IPS-18a (cell line): Measurements from ENCODE around the gene KCNQ1.

ENCODE experiments used
- H3K27ac ChIP-seq: one replicate; pipeline ENCODE4 v1.5.1; 2013; ENCODE audit warnings: low read length
- H3K27me3 ChIP-seq: one replicate; pipeline ENCODE4 v1.6.1; 2013; ENCODE audit warnings: mild to moderate bottlenecking, low read length; ENCODE audit not compliant: control insufficient read depth, insufficient read depth
- H3K36me3 ChIP-seq: one replicate; pipeline ENCODE4 v1.6.1; 2013; ENCODE audit warnings: low read depth, low read length; ENCODE audit not compliant: control insufficient read depth
- H3K4me1 ChIP-seq: one replicate; pipeline ENCODE4 v1.6.1; 2013; ENCODE audit warnings: low read depth, low read length; ENCODE audit not compliant: control insufficient read depth
- H3K4me3 ChIP-seq: one replicate; pipeline ENCODE4 v1.5.1; 2013; ENCODE audit warnings: low read length
- H3K9ac ChIP-seq: one replicate; pipeline ENCODE4 v1.6.1; 2013; ENCODE audit warnings: mild to moderate bottlenecking, low read length, moderate library complexity
- H3K9me3 ChIP-seq: one replicate; pipeline ENCODE4 v1.6.1; 2013; ENCODE audit warnings: low read depth, low read length; ENCODE audit not compliant: control insufficient read depth

KCNQ1 gene

GRCh38 chr11:2644844-2645778 is 200.3 kb downstream of the KCNQ1 start:
- H3K36me3 ChIP-seq, result no peaks in the 10 kb centered on the region
- peaks cover 95% of the 10 kb centered on the region for H3K9me3 ChIP-seq
- peaks cover 57% of the 10 kb centered on the region for H3K27me3 ChIP-seq
- no peak overlapping the region for H3K4me3 ChIP-seq
- H3K27ac ChIP-seq, result no peak overlapping the region
- H3K4me1 ChIP-seq, result no peaks in the 10 kb centered on the region
- H3K9ac ChIP-seq, result no peak overlapping the region

- H3K27ac ChIP-seq, result no peak overlapping the region
- no peak overlapping the region for H3K4me3 ChIP-seq
- H3K27me3 ChIP-seq, result peaks cover 63% of the 10 kb centered on the region
- no peaks in the 10 kb centered on the region for H3K36me3 ChIP-seq
- H3K9me3 ChIP-seq, result peaks cover 97% of the 10 kb centered on the region
- H3K9ac ChIP-seq, result no peak overlapping the region
- H3K4me1 ChIP-seq, result no peaks in the 10 kb centered on the region
Measured at GRCh38 chr11:2645779-2646118, 200.9 kb downstream of the KCNQ1 start.

GRCh38 chr11:2647167-2647566 is 202.4 kb downstream of the KCNQ1 start:
- peaks cover 95% of the 10 kb centered on the region for H3K9me3 ChIP-seq
- H3K27ac ChIP-seq, result no peak overlapping the region
- no peak overlapping the region for H3K4me3 ChIP-seq
- no peak overlapping the region for H3K9ac ChIP-seq
- no peaks in the 10 kb centered on the region for H3K4me1 ChIP-seq
- peaks cover 58% of the 10 kb centered on the region for H3K27me3 ChIP-seq
- H3K36me3 ChIP-seq, result no peaks in the 10 kb centered on the region

- no peaks in the 10 kb centered on the region for H3K4me1 ChIP-seq
- H3K27me3 ChIP-seq, result peaks cover 54% of the 10 kb centered on the region
- no peak overlapping the region for H3K4me3 ChIP-seq
- H3K9ac ChIP-seq, result no peak overlapping the region
- H3K27ac ChIP-seq, result no peak overlapping the region
- H3K36me3 ChIP-seq, result no peaks in the 10 kb centered on the region
- H3K9me3 ChIP-seq, result peaks cover 95% of the 10 kb centered on the region
Measured at GRCh38 chr11:2647953-2648352, 203.1 kb downstream of the KCNQ1 start.

- H3K9me3 ChIP-seq, result peaks cover 81% of the 10 kb centered on the region
- H3K27ac ChIP-seq, result no peak overlapping the region
- no peaks in the 10 kb centered on the region for H3K4me1 ChIP-seq
- no peak overlapping the region for H3K9ac ChIP-seq
- H3K36me3 ChIP-seq, result no peaks in the 10 kb centered on the region
- peaks cover 51% of the 10 kb centered on the region for H3K27me3 ChIP-seq
- no peak overlapping the region for H3K4me3 ChIP-seq
Measured at GRCh38 chr11:2649400-2649799, 204.6 kb downstream of the KCNQ1 start.

GRCh38 chr11:2649848-2650247 is 205.0 kb downstream of the KCNQ1 start:
- peaks cover 80% of the 10 kb centered on the region for H3K9me3 ChIP-seq
- no peaks in the 10 kb centered on the region for H3K36me3 ChIP-seq

GRCh38 chr11:2650343-2650867 is 205.6 kb downstream of the KCNQ1 start:
- Histone ChIP-seq H3K27ac (no peak overlapping the region), H3K4me3 (no peak overlapping the region), H3K36me3 (no peaks in the 10 kb centered on the region), H3K9me3 (peaks cover 79% of the 10 kb centered on the region), H3K4me1 (no peaks in the 10 kb centered on the region), H3K9ac (no peak overlapping the region), H3K27me3 (peaks cover 48% of the 10 kb centered on the region)

More at GRCh38 chr11:2649848-2650247, 205.0 kb downstream of the KCNQ1 start:
- no peak overlapping the region for H3K27ac ChIP-seq
- no peaks in the 10 kb centered on the region for H3K4me1 ChIP-seq
- H3K27me3 ChIP-seq, result peaks cover 51% of the 10 kb centered on the region
- no peak overlapping the region for H3K9ac ChIP-seq
- no peak overlapping the region for H3K4me3 ChIP-seq

GRCh38 chr11:2651054-2651617 is 206.3 kb downstream of the KCNQ1 start:
- H3K9me3 ChIP-seq, result peaks cover 74% of the 10 kb centered on the region
- H3K4me3 ChIP-seq, result no peak overlapping the region
- H3K4me1 ChIP-seq, result no peaks in the 10 kb centered on the region
- no peak overlapping the region for H3K9ac ChIP-seq
- no peak overlapping the region for H3K27ac ChIP-seq
- no peaks in the 10 kb centered on the region for H3K36me3 ChIP-seq
- H3K27me3 ChIP-seq, result peaks cover 54% of the 10 kb centered on the region

GRCh38 chr11:2651826-2652271 is 207.0 kb downstream of the KCNQ1 start:
- Histone ChIP-seq H3K9ac (no peak overlapping the region), H3K4me3 (no peak overlapping the region), H3K9me3 (peaks cover 69% of the 10 kb centered on the region), H3K27me3 (peaks cover 52% of the 10 kb centered on the region), H3K36me3 (no peaks in the 10 kb centered on the region), H3K27ac (no peak overlapping the region), H3K4me1 (no peaks in the 10 kb centered on the region)

- Histone ChIP-seq H3K9ac (no peak overlapping the region), H3K4me1 (no peaks in the 10 kb centered on the region), H3K36me3 (no peaks in the 10 kb centered on the region), H3K27me3 (peaks cover 51% of the 10 kb centered on the region), H3K4me3 (no peak overlapping the region), H3K27ac (no peak overlapping the region), H3K9me3 (peaks cover 66% of the 10 kb centered on the region)
Measured at GRCh38 chr11:2652333-2653197, 207.8 kb downstream of the KCNQ1 start.

GRCh38 chr11:2653198-2653551 is 208.4 kb downstream of the KCNQ1 start:
- Histone ChIP-seq H3K27ac (no peak overlapping the region), H3K4me3 (no peak overlapping the region), H3K9ac (no peak overlapping the region), H3K4me1 (no peaks in the 10 kb centered on the region), H3K27me3 (peaks cover 49% of the 10 kb centered on the region), H3K9me3 (peaks cover 62% of the 10 kb centered on the region), H3K36me3 (no peaks in the 10 kb centered on the region)
